Measurements from ENCODE around the gene CALN1.
"Not testable (repeated sequence)": the region's sequence is repeated elsewhere in the genome, so short reads cannot be mapped to it uniquely, and the experiment has no call there.

The CALN1 gene

DNA sequence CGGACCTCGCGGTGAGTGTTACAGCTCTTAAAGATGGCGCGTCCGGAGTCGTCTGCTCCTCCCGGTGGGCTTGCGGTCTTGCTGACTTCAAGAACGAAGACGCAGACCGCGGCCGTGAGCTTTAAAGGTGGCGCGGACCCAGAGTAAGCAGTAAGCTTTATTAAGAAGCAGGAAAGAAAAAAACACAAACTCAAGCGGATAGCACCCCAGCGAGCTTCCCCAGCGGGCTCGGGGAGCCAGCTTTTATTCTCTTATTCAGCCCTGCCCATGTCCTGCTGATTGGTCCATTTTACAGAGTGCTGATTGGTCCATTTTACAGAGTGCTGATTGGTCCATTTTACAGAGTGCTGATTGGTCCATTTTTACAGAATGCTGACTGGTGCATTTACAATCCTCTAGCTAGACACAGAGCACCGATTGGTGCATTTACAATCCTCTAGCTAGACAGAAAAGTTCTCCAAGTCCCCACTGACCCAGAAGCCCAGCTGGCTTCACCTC lies at the start of gene CALN1:
TSS of gene CALN1 (minus strand) at position 218 of the 498 bp plus-strand sequence.
- DNase-seq = not testable (repeated sequence)

DNA sequence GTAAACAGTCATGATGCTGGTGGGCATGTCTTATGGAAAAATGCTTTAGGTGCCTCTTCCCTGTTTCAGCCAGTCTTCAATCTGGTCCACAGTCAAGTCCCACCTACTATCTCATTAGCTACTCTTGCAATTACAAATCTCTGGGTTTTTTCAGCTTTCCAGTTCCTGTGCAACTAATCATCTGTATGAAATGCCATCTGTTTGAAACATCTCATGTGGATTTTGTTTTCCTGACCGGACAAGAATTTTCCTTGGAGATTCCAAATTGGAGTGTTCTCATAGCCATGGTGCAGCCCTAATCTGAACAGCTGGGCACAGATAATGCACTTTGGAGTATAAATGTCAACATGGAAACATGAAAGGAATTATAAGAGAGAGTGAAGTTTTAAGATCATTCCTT lies 41.3 kb upstream of the CALN1 start:
- DNase-seq = no peak

DNA sequence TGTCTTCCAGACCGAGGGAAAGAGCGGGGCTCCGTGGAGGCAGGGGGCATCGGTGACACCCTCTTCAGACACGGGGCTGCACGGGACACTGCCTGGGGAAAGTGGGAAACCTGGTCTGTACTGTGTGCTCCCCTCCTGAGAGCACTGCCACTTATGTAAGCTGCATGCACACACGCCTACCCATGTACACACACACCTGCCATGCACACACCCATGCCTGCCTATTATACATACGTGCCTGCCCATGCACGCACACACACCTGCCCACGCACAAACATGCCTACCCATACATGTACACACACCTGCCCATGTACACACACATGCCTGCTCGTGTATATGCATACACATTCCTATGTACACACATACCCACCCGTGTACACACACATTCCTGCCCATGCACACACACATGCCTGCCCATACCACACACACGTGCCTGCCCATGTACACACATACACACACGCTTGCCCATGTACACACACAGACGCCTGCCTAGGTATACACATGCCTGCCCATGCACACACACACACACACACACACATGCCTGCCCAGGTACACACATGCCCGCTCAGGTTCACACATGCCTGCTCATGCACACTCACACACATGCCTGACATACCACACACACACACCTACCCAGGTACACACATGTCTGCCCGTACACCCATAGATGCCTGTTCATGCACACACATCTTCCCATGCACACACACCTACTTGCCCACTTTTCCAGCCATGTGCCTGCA lies 35.5 kb upstream of the CALN1 start:
- no peak for DNase-seq

DNA sequence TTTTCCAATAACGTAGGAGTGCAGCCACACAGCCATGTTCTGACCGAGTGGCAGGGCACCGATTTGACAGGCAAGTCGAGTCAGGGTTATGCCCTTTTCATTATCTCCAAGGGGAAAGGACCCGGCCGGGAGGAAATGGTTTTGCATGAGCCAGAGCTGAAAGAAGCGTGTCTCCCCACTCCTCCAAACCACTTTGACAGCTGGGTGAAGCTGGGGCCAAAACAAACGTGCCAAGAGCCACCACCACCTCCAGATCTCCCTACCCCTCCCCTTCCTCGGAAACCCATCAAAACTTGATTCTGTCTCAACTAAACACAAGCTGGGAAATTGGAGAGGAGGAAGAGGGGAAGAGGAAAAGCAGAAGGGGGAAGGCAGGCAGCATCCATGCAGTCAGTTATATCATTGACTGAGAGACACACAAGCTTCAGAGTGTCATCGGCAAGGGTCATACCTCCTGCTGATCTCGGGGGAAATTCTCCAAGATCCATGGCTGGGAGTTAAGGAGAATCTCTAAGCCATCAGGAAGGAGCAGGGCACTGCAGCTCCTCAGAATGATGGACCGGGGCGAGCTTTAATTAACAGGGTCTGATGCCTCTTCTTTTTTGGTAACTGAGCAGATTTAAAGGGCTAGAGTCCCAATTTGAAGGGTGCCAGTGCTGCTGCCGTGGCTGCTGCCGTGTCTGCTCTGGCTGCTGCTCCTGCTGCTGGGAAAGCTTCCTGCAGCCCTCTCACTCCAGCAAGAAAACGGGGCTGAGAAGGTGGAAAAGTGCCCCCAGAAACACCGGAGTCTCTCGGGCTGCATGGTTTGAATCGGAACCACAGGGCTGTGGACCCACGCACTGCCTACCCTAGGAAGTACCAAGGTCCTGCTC lies 34.7 kb upstream of the CALN1 start:
- DNase-seq = no peak

DNA sequence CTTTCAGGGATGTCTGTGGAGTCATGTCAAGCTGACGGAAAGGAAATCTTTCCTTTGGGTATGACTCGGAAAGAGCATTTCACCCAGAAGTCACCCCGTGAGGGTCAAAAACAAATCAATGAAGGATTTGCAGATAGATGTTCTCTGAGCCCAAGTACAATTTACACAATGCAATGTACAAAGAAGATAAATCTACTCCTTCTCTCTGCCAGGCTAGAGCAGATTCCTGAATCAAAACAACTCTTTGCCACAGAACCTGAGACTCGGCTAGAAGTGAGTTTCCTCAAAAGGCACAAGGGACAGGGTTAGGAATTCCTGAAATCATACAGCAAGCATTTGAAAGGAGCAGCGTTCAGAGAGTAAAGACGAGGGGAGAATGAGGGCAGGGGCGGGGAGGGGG lies 34.0 kb upstream of the CALN1 start:
- no peak for DNase-seq

DNA sequence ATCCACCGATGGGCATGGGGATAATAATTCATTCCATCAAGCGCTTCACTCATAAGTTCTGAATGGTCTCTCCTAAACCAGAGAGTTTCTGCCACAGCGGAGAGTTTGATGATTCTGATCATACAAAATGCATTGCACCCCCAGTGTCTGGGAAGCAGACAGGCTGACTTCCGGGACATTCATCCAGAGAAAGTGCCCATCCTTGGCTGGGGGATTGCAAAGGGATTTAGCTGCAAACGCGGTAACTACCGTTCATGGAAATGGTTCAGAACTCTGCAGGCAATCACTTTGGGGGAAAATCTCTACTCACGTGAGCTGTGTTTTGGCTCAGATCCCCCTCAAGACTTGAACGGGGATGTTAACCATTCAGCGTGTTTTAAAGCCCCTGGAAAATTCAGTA lies 33.4 kb upstream of the CALN1 start:
- no peak for DNase-seq

DNA sequence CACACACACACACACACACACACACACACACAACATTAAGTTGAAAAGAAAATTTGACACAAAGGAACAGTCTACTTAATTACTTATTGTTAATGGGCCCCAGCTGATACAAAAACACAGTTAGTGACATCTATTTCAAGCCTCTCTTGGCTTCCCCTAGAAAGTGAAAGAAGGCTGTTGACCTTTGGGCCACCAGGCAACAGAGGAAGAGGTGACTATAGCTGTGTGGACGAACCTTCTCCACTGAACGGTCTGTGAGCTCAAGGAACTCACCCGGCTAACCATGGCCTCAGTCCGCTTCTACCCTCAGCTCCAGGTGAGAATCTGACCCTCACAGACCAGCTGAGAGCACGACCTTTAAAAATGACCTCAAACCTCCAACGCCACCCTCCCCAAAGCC lies 32.9 kb upstream of the CALN1 start:
- no peak for DNase-seq

DNA sequence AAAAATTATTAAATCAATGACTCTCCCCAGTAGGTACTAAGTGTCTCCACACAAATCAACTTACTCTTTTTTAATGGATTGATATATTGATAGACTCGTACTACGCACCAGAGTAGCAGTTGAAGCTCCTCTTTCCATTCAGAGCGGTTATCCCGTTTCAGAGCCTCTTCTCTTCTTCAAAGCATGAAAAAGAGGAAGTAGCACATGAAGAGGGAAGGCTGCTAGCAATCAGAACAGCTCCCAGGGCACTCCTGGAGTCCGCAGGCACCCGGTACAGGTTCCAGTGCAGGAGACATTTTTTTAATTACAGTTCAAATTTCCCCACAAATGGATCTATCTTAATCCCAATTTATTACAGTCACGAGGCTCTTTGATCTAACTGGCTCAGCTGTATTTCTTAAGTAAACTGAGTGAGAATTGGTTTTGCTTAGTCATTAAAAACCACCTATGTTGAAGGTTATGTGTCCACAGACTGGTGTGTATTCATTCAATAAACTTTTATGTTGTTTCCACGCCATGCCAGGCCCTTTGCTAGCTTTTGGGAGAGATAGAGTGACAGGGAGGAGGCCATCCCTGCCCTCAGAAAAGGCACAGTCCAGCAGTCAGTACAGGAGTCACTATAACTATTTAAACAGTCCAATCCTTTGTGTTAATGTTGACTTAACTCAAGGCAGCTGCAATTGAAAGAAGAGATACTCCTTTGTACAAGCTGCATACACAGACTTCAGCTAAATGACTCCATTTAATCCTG lies 32.1 kb upstream of the CALN1 start:
- no peak for DNase-seq

DNA sequence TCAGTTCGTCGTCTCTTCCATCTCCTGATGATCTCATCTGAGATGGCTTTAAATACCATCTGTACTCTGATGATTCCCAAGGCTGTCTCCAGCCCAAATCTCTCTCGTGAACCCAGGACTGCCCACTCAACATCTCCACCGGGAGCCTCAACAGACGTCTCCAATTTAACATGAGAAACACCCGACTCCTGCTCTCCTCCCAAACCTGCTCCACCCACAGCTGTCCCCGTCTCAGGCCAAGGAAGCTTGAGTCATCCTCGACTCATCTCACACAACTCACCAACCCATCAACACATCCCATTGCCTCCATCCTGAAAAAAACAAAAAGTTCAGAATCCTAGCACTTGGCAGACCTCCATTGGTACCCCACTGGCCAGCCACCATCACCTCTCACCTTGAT lies 29.7 kb upstream of the CALN1 start:
- DNase-seq = peak; percentile 70

DNA sequence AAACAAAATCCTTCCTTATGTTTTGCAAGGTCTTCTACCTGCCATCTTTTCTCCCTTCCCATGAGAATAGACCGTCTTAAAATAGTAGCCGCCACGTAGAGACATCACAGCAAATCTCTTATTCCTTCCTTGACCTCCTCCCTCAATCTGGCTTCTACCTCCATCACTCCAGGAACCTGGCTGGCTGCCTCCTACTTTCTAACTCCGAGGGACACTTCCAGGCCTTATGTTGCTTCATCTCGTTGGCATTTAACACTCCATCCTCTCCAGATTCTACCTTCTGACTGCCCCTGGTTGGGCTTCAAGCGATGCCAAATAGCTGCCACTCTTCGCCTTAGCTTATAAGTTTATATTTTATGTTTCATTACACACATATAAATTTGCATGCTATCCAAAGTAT lies 26.4 kb upstream of the CALN1 start:
- DNase-seq = no peak

DNA sequence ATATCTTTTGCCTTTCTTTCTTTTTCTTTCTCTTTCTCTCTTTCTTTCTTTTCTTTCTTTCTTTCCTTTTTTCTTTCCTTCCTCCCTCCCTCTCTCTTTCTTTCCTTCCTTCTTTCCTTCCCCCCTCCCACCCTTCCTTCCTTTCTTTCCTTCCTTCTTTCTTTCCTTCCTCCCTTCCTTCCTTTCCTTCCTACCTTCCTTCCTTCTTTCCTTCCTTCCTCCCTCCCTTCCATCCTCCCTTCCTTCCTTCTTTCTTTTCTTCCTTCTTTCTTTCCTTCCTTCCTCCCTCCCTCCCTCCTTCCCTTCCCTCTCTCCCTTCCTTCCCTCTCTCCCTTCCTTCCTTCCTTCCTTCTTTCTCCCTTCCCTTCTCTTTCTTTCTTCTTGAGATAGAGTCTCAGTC lies 25.5 kb upstream of the CALN1 start:
- no peak for DNase-seq

DNA sequence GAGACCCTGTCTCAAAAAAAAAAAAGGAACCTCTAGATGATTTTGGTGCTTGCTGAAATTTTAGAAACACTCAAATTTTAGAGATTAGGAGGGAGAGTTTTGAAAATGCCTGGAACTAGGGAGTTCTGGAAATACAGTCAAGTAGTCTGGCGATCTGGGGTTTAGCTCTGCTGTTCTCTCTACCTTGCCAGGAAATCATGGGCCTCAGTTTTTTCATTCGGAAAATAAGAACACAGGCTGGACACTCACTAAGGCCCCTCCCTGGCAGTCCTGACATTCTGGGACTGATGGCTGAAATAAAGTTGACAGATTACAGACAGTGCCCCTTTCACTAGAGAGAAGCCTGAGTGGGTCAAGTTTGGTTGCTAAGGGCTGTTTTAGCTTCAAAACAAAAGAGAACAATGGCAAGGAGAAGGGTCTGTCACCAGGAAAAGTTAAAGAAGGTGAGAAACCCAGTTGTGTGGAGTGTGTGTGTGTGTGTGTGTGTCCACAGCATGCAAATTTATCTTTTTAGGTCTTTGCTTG lies 25.0 kb upstream of the CALN1 start:
- DNase-seq = no peak

DNA sequence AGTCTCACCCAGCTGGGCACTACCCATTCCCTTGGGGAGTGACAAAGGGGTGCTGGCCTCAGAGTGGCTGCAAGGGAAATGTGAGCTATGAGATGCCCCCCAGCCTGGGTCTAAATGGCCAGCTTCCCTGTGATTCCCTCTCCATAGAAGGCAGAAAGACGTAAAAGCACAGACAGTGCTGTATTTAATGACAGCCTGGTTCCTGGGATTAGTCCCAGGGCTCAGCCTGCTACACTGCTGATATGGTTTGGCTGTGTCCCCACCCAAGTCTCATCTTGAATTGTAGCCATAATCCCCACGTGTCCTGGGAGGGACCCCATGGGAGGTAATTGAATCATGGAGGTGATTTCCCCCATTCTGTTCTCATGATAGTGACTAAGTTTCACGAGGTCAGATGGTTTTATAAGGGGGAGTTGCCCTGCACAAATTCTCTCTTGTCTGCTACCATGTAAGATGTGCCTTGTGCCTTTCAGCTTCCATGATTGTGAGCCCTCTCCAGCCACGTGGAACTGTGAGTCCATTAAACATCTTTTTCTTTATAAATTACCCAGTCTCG lies 23.9 kb upstream of the CALN1 start:
- no peak for DNase-seq

DNA sequence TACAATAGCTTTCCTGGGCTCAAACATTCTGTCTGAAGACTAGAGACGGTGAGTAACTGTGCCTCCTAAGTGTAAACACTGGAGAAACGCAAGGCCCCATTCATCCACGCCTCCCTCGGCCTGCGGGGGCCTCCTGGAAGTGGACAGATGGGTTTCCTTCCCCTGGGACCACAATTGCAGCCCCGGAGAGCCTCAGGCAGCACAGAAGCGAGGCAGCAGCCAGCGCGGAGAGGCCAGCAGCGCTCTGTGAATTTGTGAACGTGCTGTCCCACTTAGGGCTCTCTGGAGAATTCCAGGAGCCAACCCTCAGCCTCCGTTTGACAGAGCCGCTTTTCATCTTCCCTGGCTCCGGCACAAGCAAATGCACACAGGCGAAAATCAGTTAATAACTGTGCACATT lies 23.2 kb upstream of the CALN1 start:
- no peak for DNase-seq

DNA sequence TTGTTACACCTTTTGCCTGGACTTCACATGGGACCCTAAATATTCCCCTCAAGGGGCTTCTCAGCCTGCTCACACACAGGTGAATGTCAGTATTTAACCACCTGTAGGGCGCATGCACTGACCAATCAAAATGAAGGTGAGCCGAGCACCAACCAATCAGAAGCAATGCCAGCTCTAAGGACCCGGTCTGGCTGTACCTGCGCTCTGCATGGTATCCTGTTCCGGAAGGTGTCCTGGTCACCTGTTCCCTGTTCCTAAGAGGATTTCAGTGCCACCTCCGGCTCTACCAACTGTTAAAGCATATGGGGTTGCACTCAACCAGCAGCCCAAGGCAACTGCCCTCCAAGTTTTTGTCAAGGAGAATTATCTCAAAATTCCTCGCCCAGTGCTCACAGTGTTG lies 18.4 kb upstream of the CALN1 start:
- no peak for DNase-seq

DNA sequence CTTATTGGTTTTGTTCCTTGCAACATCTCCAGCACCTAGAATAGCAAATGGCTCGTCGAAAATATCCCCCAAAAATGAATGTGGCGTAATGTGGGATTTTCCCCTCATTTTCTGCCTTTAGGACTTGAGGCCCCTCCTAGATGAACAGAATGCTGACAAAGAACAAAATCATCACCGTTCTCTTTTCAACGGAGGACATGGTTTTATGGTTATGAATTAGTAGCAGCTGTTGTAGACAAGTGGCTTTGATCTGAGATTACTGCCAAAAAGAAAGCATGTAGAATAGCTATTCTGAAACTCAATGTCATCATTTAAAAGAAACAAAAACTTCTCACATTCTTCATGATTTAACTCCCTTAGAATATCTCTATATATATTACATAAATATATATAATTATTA lies 17.2 kb upstream of the CALN1 start:
- DNase-seq = no peak

DNA sequence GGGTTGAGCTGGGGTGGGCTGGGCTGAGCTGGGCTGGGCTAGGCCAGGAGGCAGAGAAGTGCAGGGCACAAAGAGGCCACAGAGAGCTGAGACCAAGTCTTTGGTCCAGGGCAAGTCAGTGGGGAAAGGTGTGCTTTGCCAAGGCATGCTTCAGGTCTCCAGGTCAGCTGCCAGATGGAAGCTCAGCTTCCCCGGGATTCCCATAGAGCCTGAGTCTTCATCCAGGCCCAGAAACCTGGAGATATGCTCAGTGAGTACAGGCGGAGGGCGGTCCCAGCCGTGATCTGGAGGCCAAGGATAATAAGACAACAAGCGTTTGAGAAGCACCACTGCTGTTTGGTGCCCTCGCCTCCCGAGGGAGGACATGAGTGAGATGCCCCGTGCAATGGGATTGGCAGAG lies 4.7 kb upstream of the CALN1 start:
- no peak for DNase-seq

DNA sequence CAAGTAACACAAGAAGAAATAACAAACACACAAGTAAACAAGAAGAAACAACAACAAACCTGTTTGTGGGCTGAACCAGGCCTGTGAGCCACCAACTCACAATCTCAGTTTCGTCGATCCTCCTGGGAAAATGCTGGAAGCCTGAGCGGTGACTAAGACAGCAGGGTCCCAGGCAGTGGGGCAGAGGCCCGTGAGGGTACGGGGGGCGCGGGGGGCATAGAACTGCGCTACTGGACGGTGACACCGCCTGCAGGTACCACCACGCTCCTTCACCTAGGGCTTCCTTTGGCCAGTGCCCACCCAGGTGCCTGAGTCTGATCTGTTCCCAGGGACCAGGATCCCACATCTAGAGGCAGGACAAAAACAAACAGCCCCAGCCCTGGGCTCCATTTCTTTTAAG lies 3.4 kb upstream of the CALN1 start:
- DNase-seq = no peak

DNA sequence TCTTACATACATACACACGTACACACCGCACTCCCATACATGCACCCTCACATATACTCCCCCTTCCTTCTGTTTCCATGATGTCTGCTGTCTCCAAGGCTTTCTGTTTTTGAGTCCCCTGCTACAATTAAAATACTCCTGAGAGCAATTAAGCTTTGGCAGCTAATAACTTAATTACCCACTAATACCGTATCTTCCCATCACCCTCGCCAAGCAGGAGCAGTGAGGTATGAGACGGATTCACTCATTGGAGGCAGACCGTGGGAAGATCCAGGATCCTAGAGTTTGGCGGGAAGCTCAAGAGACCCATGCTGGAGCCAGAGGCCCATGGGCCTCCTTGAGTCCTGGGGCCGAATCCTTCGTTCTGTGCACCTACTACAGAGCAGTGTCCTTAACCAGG lies 1.7 kb upstream of the CALN1 start:
- no peak for DNase-seq

DNA sequence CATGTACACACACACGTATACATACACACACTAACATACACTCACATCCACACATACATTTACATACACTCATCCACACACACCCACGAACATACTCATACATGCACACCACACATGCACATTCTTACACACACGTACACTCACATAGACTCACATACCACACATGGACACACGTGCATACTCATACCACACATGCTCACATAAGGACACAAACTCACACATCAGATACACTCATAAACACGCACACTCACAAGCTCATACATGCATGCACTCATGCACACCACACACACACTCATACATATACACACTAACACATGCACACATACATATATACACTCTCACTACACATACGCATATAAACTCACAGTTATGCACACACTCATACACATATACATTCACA lies 1.2 kb upstream of the CALN1 start:
- DNase-seq = no peak

DNA sequence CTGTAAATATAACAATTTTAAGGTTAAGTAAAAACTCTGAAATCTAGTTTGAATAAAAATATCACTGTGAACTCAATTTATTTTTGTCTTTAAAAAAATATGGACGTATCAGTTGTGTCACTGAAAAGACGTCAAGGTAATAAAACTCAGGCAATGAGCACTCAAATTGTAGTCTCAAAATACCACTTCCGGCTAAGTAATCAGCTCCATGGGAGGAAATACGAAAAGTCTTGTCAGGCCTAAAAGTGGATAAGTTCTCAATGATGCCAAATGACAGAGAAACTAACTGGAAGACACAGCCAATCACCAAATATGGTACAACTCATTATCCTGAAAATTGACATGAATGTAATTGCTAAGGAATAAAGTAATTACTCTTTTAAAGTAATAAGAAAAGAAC lies 719 bp downstream of the CALN1 start:
- DNase-seq = no peak

DNA sequence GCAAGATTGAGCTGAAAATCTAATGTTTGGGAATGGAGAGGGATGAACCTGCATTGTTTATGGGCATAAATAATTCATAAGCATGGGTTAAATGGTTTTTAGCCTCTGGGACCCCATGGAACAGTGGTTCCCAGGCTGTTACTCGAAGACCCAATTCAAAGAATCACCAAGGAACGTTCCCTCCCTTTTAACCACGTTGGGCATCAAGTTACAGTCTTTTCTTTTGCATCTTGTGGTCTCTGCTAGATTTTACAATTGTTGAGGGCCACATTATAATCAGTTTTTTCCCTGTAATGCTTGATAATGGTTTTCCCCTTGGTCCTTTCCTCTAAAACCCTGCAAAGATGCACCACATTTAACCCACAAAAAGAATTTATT lies 2.5 kb downstream of the CALN1 start:
- no peak for DNase-seq

All from fibroblast of skin of right quadriceps (primary cell).